ENCODE measurements around the gene AUTS2. TPM values are rescaled to one million over a fixed set of nuclear protein-coding genes. Genes with fewer than 3 reads are reported as not detected.

The AUTS2 gene
- total RNA-seq, 1 experiment from 2014 or later, result 42.1 TPM

GRCh38 chr7:69823151-69823744 lies 225.0 kb downstream of the AUTS2 start:
- Histone ChIP-seq H3K9me3 (ENCODE audit: low read depth, low read length, poor library complexity, severe bottlenecking) (no peaks in the 10 kb centered on the region), H3K4me1 (ENCODE audit: insufficient read depth, low read length, poor library complexity, severe bottlenecking) (peaks cover 61% of the 10 kb centered on the region), H3K4me3 (ENCODE audit: low read depth, low read length, poor library complexity, severe bottlenecking) (no peak overlapping the region), H3K36me3 (ENCODE audit: insufficient read depth, low read length, poor library complexity, severe bottlenecking) (no peaks in the 10 kb centered on the region), H3K27me3 (replicated peaks; ENCODE audit: insufficient read depth, low read depth, low read length, poor library complexity) (no peaks in the 10 kb centered on the region), H3K27ac (ENCODE audit: low read depth, low read length, poor library complexity, severe bottlenecking) (no peak overlapping the region)
- TF ChIP-seq EZH2 (IDR thresholded peaks at IDR 0.05; ENCODE audit: borderline replicate concordance, low read depth, low read length, poor library complexity, severe bottlenecking), result no peak
- no peak for TF ChIP-seq CTCF (conservative IDR thresholded peaks at IDR 0.05; ENCODE audit: low read depth, low read length)
- no TSS peak for BruUV-seq (replicated peaks)
- POLR2A ChIA-PET (ENCODE audit: low non-redundant PET), result no interaction called here
- intact Hi-C loops (cut with micrococcal nuclease; ENCODE audit: unreplicated experiment), result loop anchor here (5.0 kb wide), 1 partner anchor 136 kb away; no protein-coding TSS in a partner anchor
- DNase-seq (ENCODE audit: low spot score), result no peak
- CTCF ChIA-PET, result no interaction called here

- Histone ChIP-seq H3K36me3 (ENCODE audit: insufficient read depth, low read length, poor library complexity, severe bottlenecking) (no peaks in the 10 kb centered on the region), H3K4me1 (ENCODE audit: insufficient read depth, low read length, poor library complexity, severe bottlenecking) (peaks cover 52% of the 10 kb centered on the region), H3K4me3 (ENCODE audit: low read depth, low read length, poor library complexity, severe bottlenecking) (peak overlapping the region; percentile 50), H3K27me3 (replicated peaks; ENCODE audit: insufficient read depth, low read depth, low read length, poor library complexity) (no peaks in the 10 kb centered on the region), H3K9me3 (ENCODE audit: low read depth, low read length, poor library complexity, severe bottlenecking) (no peaks in the 10 kb centered on the region), H3K27ac (ENCODE audit: low read depth, low read length, poor library complexity, severe bottlenecking) (peak overlapping the region; percentile 46)
- BruUV-seq (replicated peaks), result no TSS peak
- ChIA-PET CTCF (interaction anchor here (0.6 kb wide), 1 partner anchor 420 kb away, joined by 6 read pairs; no protein-coding TSS in a partner anchor), POLR2A (ENCODE audit: low non-redundant PET) (interaction anchor here (0.7 kb wide), 1 partner anchor 227 kb away, joined by 4 read pairs; the partner anchor contains the start of gene AUTS2)
- TF ChIP-seq EZH2 (IDR thresholded peaks at IDR 0.05; ENCODE audit: borderline replicate concordance, low read depth, low read length, poor library complexity, severe bottlenecking), result no peak
- peak; percentile 37; the same call in 1 of the 2 replicates for TF ChIP-seq CTCF (conservative IDR thresholded peaks at IDR 0.05; ENCODE audit: low read depth, low read length)
- intact Hi-C loops (cut with micrococcal nuclease; ENCODE audit: unreplicated experiment), result loop anchor here (5.0 kb wide), 1 partner anchor 67 kb away; no protein-coding TSS in a partner anchor
- DNase-seq (ENCODE audit: low spot score), result peak; percentile 74
Observed at GRCh38 chr7:69825113-69825972, 227.1 kb downstream of the AUTS2 start.

GRCh38 chr7:69826283-69826682 lies 228.0 kb downstream of the AUTS2 start:
- POLR2A ChIA-PET (ENCODE audit: low non-redundant PET), result no interaction called here
- Histone ChIP-seq H3K36me3 (ENCODE audit: insufficient read depth, low read length, poor library complexity, severe bottlenecking) (no peaks in the 10 kb centered on the region), H3K4me3 (ENCODE audit: low read depth, low read length, poor library complexity, severe bottlenecking) (no peak overlapping the region), H3K9me3 (ENCODE audit: low read depth, low read length, poor library complexity, severe bottlenecking) (no peaks in the 10 kb centered on the region), H3K27me3 (replicated peaks; ENCODE audit: insufficient read depth, low read depth, low read length, poor library complexity) (no peaks in the 10 kb centered on the region), H3K4me1 (ENCODE audit: insufficient read depth, low read length, poor library complexity, severe bottlenecking) (peaks cover 49% of the 10 kb centered on the region), H3K27ac (ENCODE audit: low read depth, low read length, poor library complexity, severe bottlenecking) (no peak overlapping the region)
- BruUV-seq (replicated peaks), result no TSS peak
- DNase-seq (ENCODE audit: low spot score), result no peak
- CTCF ChIA-PET, result interaction anchor here (0.6 kb wide), 1 partner anchor 8 kb away, joined by 3 read pairs; no protein-coding TSS in a partner anchor
- no peak for TF ChIP-seq CTCF (conservative IDR thresholded peaks at IDR 0.05; ENCODE audit: low read depth, low read length)
- no peak for TF ChIP-seq EZH2 (IDR thresholded peaks at IDR 0.05; ENCODE audit: borderline replicate concordance, low read depth, low read length, poor library complexity, severe bottlenecking)
- intact Hi-C loops (cut with micrococcal nuclease; ENCODE audit: unreplicated experiment), result loop anchor here (5.0 kb wide), 1 partner anchor 66 kb away; no protein-coding TSS in a partner anchor

All from A673 (cell line).